GM11168 (cell line): ENCODE data around the gene OR13C4.
"Not testable (repeated sequence)": the region's sequence is repeated elsewhere in the genome, so short reads cannot be mapped to it uniquely, and the experiment has no call there.

ENCODE experiments used
- in situ Hi-C: fragments of 300-500 bp; cut with MboI; formaldehyde crosslinking; loops from one replicate; pipeline ENCODE4 v1.12.0; 2022; ENCODE audit warnings: low sequenced_read_pairs; ENCODE audit not compliant: unreplicated experiment

Gene OR13C4

DNA sequence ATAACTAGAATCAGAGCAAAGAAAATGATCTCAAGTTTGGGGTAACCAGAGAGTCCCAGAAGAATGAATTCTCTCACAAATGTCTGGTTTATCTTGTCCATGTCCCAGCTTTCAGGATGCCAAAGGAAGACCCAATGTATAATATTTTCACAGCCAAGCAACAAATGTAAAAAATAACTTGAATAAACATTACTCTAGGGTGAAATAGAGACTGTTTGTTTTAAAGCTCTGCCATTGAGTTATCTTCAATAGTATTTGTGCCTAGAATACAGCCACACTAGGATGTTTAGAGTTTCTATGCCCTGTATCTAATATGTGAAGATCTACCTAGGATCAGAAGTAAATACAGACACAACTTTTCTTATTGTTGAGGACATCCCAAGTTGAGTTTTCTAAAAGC is at the start of gene OR13C4:
TSS of gene OR13C4 (minus strand) at position 101 of the 400 bp plus-strand sequence. CDS start at position 101, 0 bp downstream.
- in situ Hi-C loops = no loop called here

- in situ Hi-C loops = no loop called here
Measured at GRCh38 chr9:104575456-104575855, 48.4 kb upstream of the OR13C4 start.

- in situ Hi-C loops = no loop called here
Measured at GRCh38 chr9:104572612-104573011, 45.6 kb upstream of the OR13C4 start.

GRCh38 chr9:104568868-104569267 is 41.9 kb upstream of the OR13C4 start, which contains the start of gene OR13C8:
Gene OR13C8 (plus strand): TSS chr9:104569168. CDS start chr9:104569168, 0 bp downstream.
- in situ Hi-C loops = no loop called here

DNA sequence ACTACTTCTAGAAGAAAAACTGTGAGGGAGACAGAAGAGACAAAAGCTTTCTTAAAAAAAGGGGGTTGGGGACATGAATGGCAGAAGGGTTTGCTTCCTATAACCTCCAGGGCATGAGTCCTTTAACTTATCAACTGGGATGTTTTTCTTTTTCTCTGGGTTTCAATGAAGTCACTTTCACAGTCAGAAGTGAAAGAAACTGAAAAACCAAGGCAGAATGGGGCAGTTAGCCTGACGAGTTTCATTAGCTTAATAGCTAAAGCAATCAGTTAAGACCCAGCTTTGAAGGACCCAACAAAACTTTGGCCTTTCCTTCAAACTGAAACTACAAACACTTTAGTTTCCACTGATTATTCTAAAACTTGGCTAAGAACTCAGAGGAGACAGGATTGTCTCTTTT is 37.3 kb upstream of the OR13C4 start:
- in situ Hi-C loops = no loop called here

GRCh38 chr9:104556830-104557634 is 30.0 kb upstream of the OR13C4 start:
- in situ Hi-C loops = no loop called here

GRCh38 chr9:104555521-104555920 is 28.5 kb upstream of the OR13C4 start:
- in situ Hi-C loops = no loop called here

DNA sequence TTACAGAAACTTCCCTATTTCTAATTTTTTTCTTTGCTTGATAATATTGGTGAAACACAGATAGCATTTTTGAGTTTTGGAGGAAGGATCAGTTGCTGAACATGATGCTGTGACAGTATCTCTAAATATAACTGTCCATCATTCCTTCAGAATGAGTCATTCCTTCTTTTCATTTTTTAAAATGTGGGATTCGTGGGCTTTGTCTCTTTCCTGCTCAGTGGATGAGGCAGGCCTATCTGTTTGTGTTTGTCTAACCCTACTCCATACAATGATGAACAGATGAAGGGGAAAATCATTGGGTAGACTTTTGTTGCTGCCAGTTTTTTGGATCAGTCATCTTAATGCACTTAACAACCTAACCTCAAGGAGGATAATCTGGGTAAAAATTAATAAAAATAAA is 26.3 kb upstream of the OR13C4 start:
- in situ Hi-C loops = no loop called here

DNA sequence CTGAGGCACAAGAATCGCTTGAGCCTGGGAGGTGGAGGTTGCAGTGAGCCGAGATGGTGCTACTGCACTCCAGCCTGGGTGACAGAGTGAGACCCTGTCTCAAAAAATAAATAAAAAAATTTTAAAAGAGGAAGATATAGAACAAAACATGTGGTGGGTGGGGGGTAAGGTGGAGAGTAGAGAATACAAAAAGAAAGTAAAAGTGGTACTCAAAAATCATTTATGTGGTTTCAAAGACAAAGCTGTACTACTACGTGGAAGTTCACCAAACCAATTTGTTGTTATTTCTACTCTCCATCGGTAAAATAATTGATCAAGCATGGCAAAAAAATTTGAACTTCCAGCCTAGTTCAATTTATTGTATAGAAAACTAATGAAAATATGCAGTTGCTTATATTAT is 17.6 kb upstream of the OR13C4 start:
- in situ Hi-C loops = no loop called here

GRCh38 chr9:104539275-104539674 is 12.3 kb upstream of the OR13C4 start:
- in situ Hi-C loops = no loop called here

- in situ Hi-C loops = no loop called here
Measured at GRCh38 chr9:104536756-104537155, 9.7 kb upstream of the OR13C4 start, which contains the start of gene OR13C3. Gene OR13C3 (minus strand): TSS chr9:104536856. CDS start chr9:104536723, 133 bp downstream.

- in situ Hi-C loops = not testable (repeated sequence)
Measured at GRCh38 chr9:104520241-104520640, 6.8 kb downstream of the OR13C4 start.

GRCh38 chr9:104514901-104515300 is 12.1 kb downstream of the OR13C4 start:
- in situ Hi-C loops = no loop called here

- in situ Hi-C loops = no loop called here
Measured at GRCh38 chr9:104506565-104506964, 20.4 kb downstream of the OR13C4 start.

DNA sequence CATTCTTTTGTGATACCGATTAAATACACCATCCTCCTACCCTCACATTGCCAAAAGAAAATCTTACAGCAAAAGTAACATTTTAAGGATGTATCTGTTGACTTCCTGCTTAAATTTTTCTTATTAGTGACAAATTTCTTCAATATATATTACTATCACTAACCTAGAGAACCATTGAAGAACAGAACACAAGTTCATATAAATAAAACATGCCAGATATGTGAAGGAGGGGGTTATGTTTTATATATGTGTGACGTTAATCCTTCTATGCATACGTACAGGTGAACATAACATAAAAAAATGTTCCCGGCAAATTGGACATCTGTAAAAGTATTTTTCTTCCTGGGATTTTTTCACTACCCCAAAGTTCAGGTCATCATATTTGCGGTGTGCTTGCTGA is 23.0 kb downstream of the OR13C4 start, which contains the start of gene OR13F1:
TSS of gene OR13F1 (plus strand) at position 301 of the 400 bp plus-strand sequence. CDS start at position 301, 0 bp downstream.
- in situ Hi-C loops = no loop called here

DNA sequence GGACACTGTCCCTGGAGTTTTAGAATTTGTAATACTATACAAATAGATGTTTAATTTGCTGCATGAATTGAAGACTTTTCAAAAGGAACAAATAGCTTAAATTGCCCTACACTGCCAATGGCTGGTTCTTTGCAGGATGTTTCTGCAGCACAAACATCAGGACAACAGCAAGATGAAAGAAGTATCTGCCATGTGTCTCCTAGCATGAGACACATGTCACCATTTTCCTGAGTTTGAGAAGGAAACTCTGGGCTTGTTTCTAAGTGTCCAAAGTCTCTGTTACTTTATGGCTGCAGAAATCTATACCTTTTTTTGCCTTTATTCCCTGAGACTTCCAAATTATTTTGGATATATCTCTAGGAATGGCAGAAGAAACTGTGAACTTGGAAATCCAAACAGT is 23.6 kb downstream of the OR13C4 start:
- in situ Hi-C loops = no loop called here

- in situ Hi-C loops = no loop called here
Measured at GRCh38 chr9:104494808-104495207, 32.2 kb downstream of the OR13C4 start.

DNA sequence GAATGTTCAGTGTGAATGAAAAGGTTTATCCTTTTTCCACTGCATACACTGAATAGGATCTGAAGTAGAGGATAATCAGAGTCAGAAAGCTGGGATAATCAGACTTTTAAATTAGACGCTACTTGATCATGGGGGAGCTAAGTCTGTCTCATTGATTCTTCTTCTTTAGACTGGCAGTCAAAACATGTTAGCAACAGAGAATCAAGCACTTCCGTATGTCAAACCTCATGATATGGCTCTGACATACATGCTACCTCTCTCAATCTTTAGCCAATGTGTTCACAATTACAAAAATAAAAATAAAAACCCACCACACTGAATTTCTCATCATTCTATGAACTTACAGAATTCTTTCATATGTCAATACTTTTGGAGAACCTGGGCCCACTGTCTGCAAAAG is 42.0 kb downstream of the OR13C4 start:
- in situ Hi-C loops = no loop called here

- in situ Hi-C loops = no loop called here
Measured at GRCh38 chr9:104482921-104483570, 44.0 kb downstream of the OR13C4 start.
